Measurements from ENCODE around the gene DRGX.

DRGX gene

DNA sequence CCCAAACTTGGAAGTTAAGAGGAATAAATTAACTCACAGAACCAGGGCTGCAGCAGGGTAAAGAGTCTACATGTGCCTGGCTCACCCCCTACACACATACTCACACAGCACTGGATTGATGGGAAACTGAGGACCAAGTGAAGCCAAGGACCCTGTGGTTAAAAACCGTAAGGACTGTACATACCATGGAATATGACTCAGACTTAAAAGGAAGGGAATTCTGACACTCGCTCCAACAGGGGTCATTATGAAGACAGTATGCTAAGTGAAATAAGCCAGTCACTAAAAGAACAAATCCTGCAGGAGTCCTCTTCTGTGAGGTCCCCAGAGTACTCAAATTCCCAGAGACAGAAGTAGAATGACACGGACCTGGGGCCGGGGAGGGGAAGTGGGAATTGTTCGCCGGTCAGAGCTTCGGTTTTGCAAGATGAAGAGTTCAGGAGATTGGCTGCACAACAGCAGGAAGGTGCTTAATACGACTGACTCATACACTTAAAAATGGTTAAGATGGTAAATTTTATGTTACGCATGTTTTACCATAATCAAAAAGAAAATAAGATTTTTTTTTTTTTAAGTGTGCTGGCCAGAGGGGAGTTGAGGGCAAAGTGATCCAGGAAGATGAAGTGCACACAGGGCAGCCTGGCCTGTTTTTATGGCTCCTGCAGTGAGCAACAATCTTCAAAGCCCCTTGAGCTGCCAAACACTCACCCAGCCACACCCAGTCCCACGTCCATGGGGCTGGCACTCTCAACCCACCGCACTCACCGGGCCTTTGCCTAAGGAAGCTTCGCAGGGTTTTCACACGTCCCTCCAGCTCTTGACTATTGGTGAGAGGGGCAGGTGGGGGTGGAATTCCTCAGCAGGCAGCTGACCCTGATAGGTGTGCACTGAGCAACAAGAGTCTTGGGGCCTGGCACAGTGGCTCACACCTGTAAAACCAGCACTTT lies 26.4 kb downstream of the DRGX start:
- no peak for TF ChIP-seq ZNF366 (tag by site-specific recombination; conservative IDR thresholded peaks at IDR 0.05)
- no peak for TF ChIP-seq BCL11A (tag by site-specific recombination; IDR thresholded peaks at IDR 0.05; ENCODE audit: low read depth)
- no peak for TF ChIP-seq ZNF571 (tag by site-specific recombination; IDR thresholded peaks at IDR 0.05)
- TF ChIP-seq ZNF114 (tag by site-specific recombination; IDR thresholded peaks at IDR 0.05): no peak
- TF ChIP-seq ZNF664 (tag by site-specific recombination; IDR thresholded peaks at IDR 0.05): no peak
- TF ChIP-seq ZNF560 (tag by site-specific recombination; IDR thresholded peaks at IDR 0.05; ENCODE audit: borderline replicate concordance): no peak
- no peak for TF ChIP-seq TRIM28 (IDR thresholded peaks at IDR 0.05; ENCODE audit: borderline replicate concordance, low read length)
- TF ChIP-seq, protein P1, sequence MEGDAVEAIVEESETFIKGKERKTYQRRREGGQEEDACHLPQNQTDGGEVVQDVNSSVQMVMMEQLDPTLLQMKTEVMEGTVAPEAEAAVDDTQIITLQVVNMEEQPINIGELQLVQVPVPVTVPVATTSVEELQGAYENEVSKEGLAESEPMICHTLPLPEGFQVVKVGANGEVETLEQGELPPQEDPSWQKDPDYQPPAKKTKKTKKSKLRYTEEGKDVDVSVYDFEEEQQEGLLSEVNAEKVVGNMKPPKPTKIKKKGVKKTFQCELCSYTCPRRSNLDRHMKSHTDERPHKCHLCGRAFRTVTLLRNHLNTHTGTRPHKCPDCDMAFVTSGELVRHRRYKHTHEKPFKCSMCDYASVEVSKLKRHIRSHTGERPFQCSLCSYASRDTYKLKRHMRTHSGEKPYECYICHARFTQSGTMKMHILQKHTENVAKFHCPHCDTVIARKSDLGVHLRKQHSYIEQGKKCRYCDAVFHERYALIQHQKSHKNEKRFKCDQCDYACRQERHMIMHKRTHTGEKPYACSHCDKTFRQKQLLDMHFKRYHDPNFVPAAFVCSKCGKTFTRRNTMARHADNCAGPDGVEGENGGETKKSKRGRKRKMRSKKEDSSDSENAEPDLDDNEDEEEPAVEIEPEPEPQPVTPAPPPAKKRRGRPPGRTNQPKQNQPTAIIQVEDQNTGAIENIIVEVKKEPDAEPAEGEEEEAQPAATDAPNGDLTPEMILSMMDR (tag by site-specific recombination; IDR thresholded peaks at IDR 0.05): no peak
- no peak for TF ChIP-seq SP2 (tag by site-specific recombination; IDR thresholded peaks at IDR 0.05)
- TF ChIP-seq ZNF660 (tag by site-specific recombination; IDR thresholded peaks at IDR 0.05): no peak
- TF ChIP-seq, protein P2, sequence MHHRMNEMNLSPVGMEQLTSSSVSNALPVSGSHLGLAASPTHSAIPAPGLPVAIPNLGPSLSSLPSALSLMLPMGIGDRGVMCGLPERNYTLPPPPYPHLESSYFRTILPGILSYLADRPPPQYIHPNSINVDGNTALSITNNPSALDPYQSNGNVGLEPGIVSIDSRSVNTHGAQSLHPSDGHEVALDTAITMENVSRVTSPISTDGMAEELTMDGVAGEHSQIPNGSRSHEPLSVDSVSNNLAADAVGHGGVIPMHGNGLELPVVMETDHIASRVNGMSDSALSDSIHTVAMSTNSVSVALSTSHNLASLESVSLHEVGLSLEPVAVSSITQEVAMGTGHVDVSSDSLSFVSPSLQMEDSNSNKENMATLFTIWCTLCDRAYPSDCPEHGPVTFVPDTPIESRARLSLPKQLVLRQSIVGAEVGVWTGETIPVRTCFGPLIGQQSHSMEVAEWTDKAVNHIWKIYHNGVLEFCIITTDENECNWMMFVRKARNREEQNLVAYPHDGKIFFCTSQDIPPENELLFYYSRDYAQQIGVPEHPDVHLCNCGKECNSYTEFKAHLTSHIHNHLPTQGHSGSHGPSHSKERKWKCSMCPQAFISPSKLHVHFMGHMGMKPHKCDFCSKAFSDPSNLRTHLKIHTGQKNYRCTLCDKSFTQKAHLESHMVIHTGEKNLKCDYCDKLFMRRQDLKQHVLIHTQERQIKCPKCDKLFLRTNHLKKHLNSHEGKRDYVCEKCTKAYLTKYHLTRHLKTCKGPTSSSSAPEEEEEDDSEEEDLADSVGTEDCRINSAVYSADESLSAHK (tag by site-specific recombination; IDR thresholded peaks at IDR 0.05): no peak
- no peak for TF ChIP-seq ZNF324 (tag by site-specific recombination; IDR thresholded peaks at IDR 0.05)
- Histone ChIP-seq H3K9me3 (ENCODE audit: control insufficient read depth, insufficient read depth, low read depth, low read length) (no peaks in the 10 kb centered on the region), H3K4me1 (ENCODE audit: control insufficient read depth, insufficient read depth, low read length) (no peaks in the 10 kb centered on the region), H3K36me3 (ENCODE audit: control insufficient read depth in 2 of 2, insufficient read depth in 1 of 2, low read length in 2 of 2) (no peaks in the 10 kb centered on the region), H3K4me3 (ENCODE audit: low read depth, low read length) (no peak overlapping the region), H3K27ac (ENCODE audit: extremely low read depth, low read depth, low read length) (no peak overlapping the region)
- ChIA-PET POLR2A (interaction anchor here (0.7 kb wide), 1 partner anchor 922 kb away, joined by 3 read pairs; no protein-coding TSS in a partner anchor), CTCF (no interaction called here)

- no peaks in the 10 kb centered on the region for H3K4me1 ChIP-seq (ENCODE audit: control insufficient read depth, insufficient read depth, low read length)
- H3K36me3 ChIP-seq (ENCODE audit: control insufficient read depth in 2 of 2, insufficient read depth in 1 of 2, low read length in 2 of 2): no peaks in the 10 kb centered on the region
- no peak overlapping the region for H3K27ac ChIP-seq (ENCODE audit: extremely low read depth, low read depth, low read length)
- TF ChIP-seq ZFP3 (tag by site-specific recombination; IDR thresholded peaks at IDR 0.05; ENCODE audit: low read depth): no peak
- no peak for TF ChIP-seq ZNF341 (tag by site-specific recombination; IDR thresholded peaks at IDR 0.05; ENCODE audit: low read depth)
- TF ChIP-seq OVOL3 (tag by site-specific recombination; IDR thresholded peaks at IDR 0.05): no peak
- TF ChIP-seq ZNF544 (tag by site-specific recombination; IDR thresholded peaks at IDR 0.05): no peak
- TF ChIP-seq ZNF155 (tag by site-specific recombination; IDR thresholded peaks at IDR 0.05): no peak
- no peak for TF ChIP-seq ZNF350 (tag by site-specific recombination; IDR thresholded peaks at IDR 0.05)
- TF ChIP-seq ZSCAN23 (tag by site-specific recombination; IDR thresholded peaks at IDR 0.05): no peak
- CTCF ChIA-PET: no interaction called here
- POLR2A ChIA-PET: no interaction called here
- H3K9me3 ChIP-seq (ENCODE audit: control insufficient read depth, insufficient read depth, low read depth, low read length): no peaks in the 10 kb centered on the region
- H3K4me3 ChIP-seq (ENCODE audit: low read depth, low read length): no peak overlapping the region
Observed at GRCh38 chr10:49368256-49368655, 27.6 kb downstream of the DRGX start.

Data from HEK293 (cell line).